Activated T-helper 2 cell treated with anti-CD3 and anti-CD28 coated beads, Interferon-gamma antibody, Interleukin-2, Interleukin-4, amounts not matched to agents 10 μg/mL and 5 μg/mL and 100 μg/mL, durations not matched to agents 14 hours and 24 hours and 36 hours (primary cell): ENCODE data around the gene OLFML2A. TPM values are rescaled to one million over a fixed set of nuclear protein-coding genes. Genes with fewer than 3 reads are reported as not detected.

ENCODE experiments used
- DNase-seq: peaks from one replicate; pipeline ENCODE4 v3.0.0; 2021; ENCODE audit warnings: low spot score
- H3K27ac Mint-ChIP-seq: one replicate; pipeline ENCODE4 v1.8.0; 2021; ENCODE audit warnings: mixed read lengths
- H3K27me3 Mint-ChIP-seq: one replicate; pipeline ENCODE4 v1.8.0; 2021; ENCODE audit warnings: low read depth, mixed read lengths
- H3K36me3 Mint-ChIP-seq: one replicate; pipeline ENCODE4 v1.8.0; 2021; ENCODE audit warnings: low read depth, mixed read lengths
- H3K4me1 Mint-ChIP-seq: one replicate; pipeline ENCODE4 v1.8.0; 2021; ENCODE audit warnings: low read depth, mixed read lengths
- H3K4me3 Mint-ChIP-seq: one replicate; pipeline ENCODE4 v1.8.0; 2021; ENCODE audit warnings: low read depth, mild to moderate bottlenecking, moderate library complexity, mixed read lengths
- H3K9me3 Mint-ChIP-seq: one replicate; pipeline ENCODE4 v1.8.0; 2021; ENCODE audit warnings: mixed read lengths
- intact Hi-C: fragments of 100-400 bp; cut with micrococcal nuclease; formaldehyde crosslinking; loops from one replicate; pipeline ENCODE4 v1.15.1; 2023
- total RNA-seq: library from RNA; stranded (reverse); gene quantifications from 2 replicates; pipeline ENCODE4 v1.2.3, GENCODE V29; 2022

The OLFML2A gene
- total RNA-seq, 1 donor from 2014 or later: not detected

GRCh38 chr9:124849801-124850200 lies 72.9 kb downstream of the OLFML2A start:
- Mint-ChIP-seq H3K36me3 (no peaks in the 10 kb centered on the region), H3K27me3 (peaks cover 11% of the 10 kb centered on the region), H3K4me3 (no peak overlapping the region), H3K9me3 (no peaks in the 10 kb centered on the region), H3K27ac (no peak overlapping the region), H3K4me1 (peaks cover 3% of the 10 kb centered on the region)
- no peak for DNase-seq
- intact Hi-C loops: loop anchor here (10.0 kb wide), 1 partner anchor 525 kb away; no protein-coding TSS in a partner anchor

GRCh38 chr9:124852121-124852828 lies 75.3 kb downstream of the OLFML2A start:
- peaks cover 12% of the 10 kb centered on the region for H3K36me3 Mint-ChIP-seq
- intact Hi-C loops: loop anchor here (2.0 to 10.0 kb wide), 2 partner anchors 139 to 523 kb away; no protein-coding TSS in a partner anchor
- H3K9me3 Mint-ChIP-seq: no peaks in the 10 kb centered on the region
- no peak overlapping the region for H3K4me3 Mint-ChIP-seq
- H3K27ac Mint-ChIP-seq: no peak overlapping the region
- H3K4me1 Mint-ChIP-seq: peaks cover 3% of the 10 kb centered on the region
- DNase-seq: no peak
- H3K27me3 Mint-ChIP-seq: peaks cover 11% of the 10 kb centered on the region

GRCh38 chr9:124852829-124853531 lies 76.0 kb downstream of the OLFML2A start, which contains the start of gene WDR38:
WDR38 (plus strand) TSS chr9:124853460; CDS start chr9:124853532, 72 bp downstream.
- peaks cover 8% of the 10 kb centered on the region for H3K27me3 Mint-ChIP-seq
- peak within 1 kb of the TSS; percentile 66 for H3K4me3 Mint-ChIP-seq
- no peak within 1 kb of the TSS for H3K27ac Mint-ChIP-seq
- intact Hi-C loops: loop anchor here (1.0 to 10.0 kb wide), 4 partner anchors 8 to 522 kb away; partner anchors contain the start of gene RPL35
- peaks cover 19% of the 10 kb centered on the region for H3K36me3 Mint-ChIP-seq
- peak; percentile 74 for DNase-seq
- peaks cover 6% of the 10 kb centered on the region for H3K4me1 Mint-ChIP-seq
- H3K9me3 Mint-ChIP-seq: no peaks in the 10 kb centered on the region

- Mint-ChIP-seq H3K9me3 (no peaks in the 10 kb centered on the region), H3K27ac (no peak overlapping the region), H3K4me1 (peaks cover 6% of the 10 kb centered on the region), H3K36me3 (peaks cover 26% of the 10 kb centered on the region), H3K27me3 (peaks cover 8% of the 10 kb centered on the region), H3K4me3 (peak overlapping the region; percentile 47)
- intact Hi-C loops: loop anchor here (1.0 to 10.0 kb wide), 4 partner anchors 8 to 521 kb away; partner anchors contain the start of gene RPL35
- no peak for DNase-seq
Observed at GRCh38 chr9:124853605-124854143, 76.7 kb downstream of the OLFML2A start.

- intact Hi-C loops: loop anchor here (10.0 kb wide), 1 partner anchor 521 kb away; no protein-coding TSS in a partner anchor
Observed at GRCh38 chr9:124854161-124854560, 77.2 kb downstream of the OLFML2A start.

GRCh38 chr9:124854822-124855221 lies 77.9 kb downstream of the OLFML2A start:
- peaks cover 11% of the 10 kb centered on the region for H3K4me1 Mint-ChIP-seq
- H3K36me3 Mint-ChIP-seq: peaks cover 38% of the 10 kb centered on the region
- H3K27ac Mint-ChIP-seq: peak overlapping the region; percentile 1
- no peak for DNase-seq
- no peaks in the 10 kb centered on the region for H3K9me3 Mint-ChIP-seq
- H3K27me3 Mint-ChIP-seq: peaks cover 8% of the 10 kb centered on the region
- no peak overlapping the region for H3K4me3 Mint-ChIP-seq
- intact Hi-C loops: loop anchor here (10.0 kb wide), 1 partner anchor 520 kb away; no protein-coding TSS in a partner anchor

More at GRCh38 chr9:124854161-124854560, 77.2 kb downstream of the OLFML2A start:
- Mint-ChIP-seq H3K27me3 (peaks cover 8% of the 10 kb centered on the region), H3K36me3 (peaks cover 31% of the 10 kb centered on the region), H3K9me3 (no peaks in the 10 kb centered on the region), H3K4me1 (peaks cover 6% of the 10 kb centered on the region), H3K4me3 (no peak overlapping the region), H3K27ac (no peak overlapping the region)
- no peak for DNase-seq

GRCh38 chr9:124855566-124855943 lies 78.6 kb downstream of the OLFML2A start:
- Mint-ChIP-seq H3K36me3 (peaks cover 45% of the 10 kb centered on the region), H3K27me3 (peaks cover 8% of the 10 kb centered on the region), H3K9me3 (no peaks in the 10 kb centered on the region), H3K4me1 (peaks cover 18% of the 10 kb centered on the region), H3K27ac (no peak overlapping the region), H3K4me3 (no peak overlapping the region)
- intact Hi-C loops: loop anchor here (10.0 kb wide), 1 partner anchor 519 kb away; no protein-coding TSS in a partner anchor
- DNase-seq: no peak

- Mint-ChIP-seq H3K9me3 (no peaks in the 10 kb centered on the region), H3K4me3 (no peak overlapping the region), H3K27me3 (peaks cover 7% of the 10 kb centered on the region), H3K4me1 (peaks cover 18% of the 10 kb centered on the region), H3K36me3 (peaks cover 51% of the 10 kb centered on the region), H3K27ac (no peak overlapping the region)
- intact Hi-C loops: loop anchor here (10.0 kb wide), 1 partner anchor 519 kb away; no protein-coding TSS in a partner anchor
- no peak for DNase-seq
Observed at GRCh38 chr9:124855944-124856765, 79.2 kb downstream of the OLFML2A start.

GRCh38 chr9:124857533-124858162 lies 80.7 kb downstream of the OLFML2A start:
- Mint-ChIP-seq H3K9me3 (no peaks in the 10 kb centered on the region), H3K27me3 (peaks cover 2% of the 10 kb centered on the region), H3K4me1 (peaks cover 18% of the 10 kb centered on the region), H3K4me3 (peak overlapping the region; percentile 8), H3K36me3 (peaks cover 57% of the 10 kb centered on the region), H3K27ac (no peak overlapping the region)
- intact Hi-C loops: loop anchor here (10.0 kb wide), 1 partner anchor 517 kb away; no protein-coding TSS in a partner anchor
- no peak for DNase-seq

GRCh38 chr9:124858330-124859046 lies 81.6 kb downstream of the OLFML2A start:
- intact Hi-C loops: loop anchor here (10.0 kb wide), 1 partner anchor 516 kb away; no protein-coding TSS in a partner anchor
- DNase-seq: no peak
- Mint-ChIP-seq H3K36me3 (peaks cover 57% of the 10 kb centered on the region), H3K27ac (no peak overlapping the region), H3K27me3 (no peaks in the 10 kb centered on the region), H3K4me1 (peaks cover 19% of the 10 kb centered on the region), H3K9me3 (no peaks in the 10 kb centered on the region), H3K4me3 (no peak overlapping the region)
